H1 (cell line): ENCODE measurements around the gene TDRD12. TPM values are rescaled to one million over a fixed set of nuclear protein-coding genes. Genes with fewer than 3 reads are reported as not detected.

Experiments
- POU5F1 ChIP-seq: IDR thresholded peaks from 2 replicates; pipeline ENCODE4 v1.6.1; 2011; ENCODE audit warnings: low read depth, mild to moderate bottlenecking, low read length, moderate library complexity
- TEAD4 ChIP-seq: IDR thresholded peaks from 2 replicates; pipeline ENCODE4 v1.6.1; 2012; ENCODE audit warnings: low read depth, low read length, inconsistent platforms, mixed read lengths
- polyA plus RNA-seq, 7 experiments: library from polyadenylated mRNA; depleted of rRNA in 3 of 7; stranded (reverse) in 5 of 7; unstranded in 2 of 7; fragments of >200 nt in 5 of 7; fragments of 200-250 nt in 2 of 7; gene quantifications; 1 replicate in 5 of 7; 2 replicates in 1 of 7; 4 replicates in 1 of 7; pipeline versions ENCODE4 v1.2.1 to v1.2.3, GENCODE V29; 2011 to 2013; ENCODE audit warnings: missing spikeins in 2 of 7, mixed read lengths in 2 of 7
- total RNA-seq: library from RNA; stranded (reverse); fragmentation: NEBNext Ultra II Directional; extraction: Animal tissue kit (Norgen Biotek cat#: 25700); gene quantifications from 2 replicates; pipeline ENCODE4 v1.2.1, GENCODE V29; 2021

TDRD12 gene
- total and polyA plus RNA-seq, 2 of the 8 experiments (the other 6 are each of a cell fraction or from before 2014, with no cell fraction given): 0.39 to 0.88 TPM

DNA sequence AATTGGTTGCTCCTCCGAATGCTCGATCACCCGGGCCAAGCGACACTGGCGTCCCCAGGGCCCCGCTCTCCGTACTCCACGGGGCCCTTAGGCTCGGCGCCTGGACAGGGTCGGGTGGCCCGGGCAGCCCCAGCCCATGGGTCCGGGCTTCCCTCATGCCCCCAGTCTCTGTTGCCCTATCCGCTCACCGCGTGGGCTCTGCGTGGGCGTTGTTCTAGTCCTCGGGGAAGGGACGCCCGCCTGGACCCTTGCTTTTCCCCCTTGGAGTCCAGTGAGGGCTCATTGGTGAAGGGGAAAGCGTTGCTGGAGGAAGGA is 1.3 kb downstream of the TDRD12 start (continued):
- TF ChIP-seq TEAD4: no peak
- TF ChIP-seq POU5F1: no peak
